Fibroblast of the aortic adventitia (primary cell): ENCODE results near the gene CREBRF. TPM values are rescaled to one million over a fixed set of nuclear protein-coding genes. Genes with fewer than 3 reads are reported as not detected.

Experiments used
- DNase-seq: peaks from one replicate; pipeline ENCODE4 v3.0.0-alpha.2; 2010; ENCODE audit warnings: low read depth
- H3K4me3 ChIP-seq: 2 replicates; pipeline ENCODE4 v1.5.1; 2011; ENCODE audit warnings: low read depth, mild to moderate bottlenecking, control low read depth, low read length, moderate library complexity
- total RNA-seq: library from RNA; depleted of rRNA; stranded (reverse); fragments of >200 nt; gene quantifications from 2 replicates; pipeline ENCODE4 v1.2.3, GENCODE V29; 2012; ENCODE audit warnings: low replicate concordance
- TF ChIP-seq, protein P1 (sequence below): IDR thresholded peaks from 2 replicates; pipeline ENCODE4 v1.5.1; 2011; ENCODE audit warnings: mild to moderate bottlenecking, low read length, control low read depth, inconsistent platforms; ENCODE audit not compliant: insufficient read depth

The CREBRF gene, protein sequence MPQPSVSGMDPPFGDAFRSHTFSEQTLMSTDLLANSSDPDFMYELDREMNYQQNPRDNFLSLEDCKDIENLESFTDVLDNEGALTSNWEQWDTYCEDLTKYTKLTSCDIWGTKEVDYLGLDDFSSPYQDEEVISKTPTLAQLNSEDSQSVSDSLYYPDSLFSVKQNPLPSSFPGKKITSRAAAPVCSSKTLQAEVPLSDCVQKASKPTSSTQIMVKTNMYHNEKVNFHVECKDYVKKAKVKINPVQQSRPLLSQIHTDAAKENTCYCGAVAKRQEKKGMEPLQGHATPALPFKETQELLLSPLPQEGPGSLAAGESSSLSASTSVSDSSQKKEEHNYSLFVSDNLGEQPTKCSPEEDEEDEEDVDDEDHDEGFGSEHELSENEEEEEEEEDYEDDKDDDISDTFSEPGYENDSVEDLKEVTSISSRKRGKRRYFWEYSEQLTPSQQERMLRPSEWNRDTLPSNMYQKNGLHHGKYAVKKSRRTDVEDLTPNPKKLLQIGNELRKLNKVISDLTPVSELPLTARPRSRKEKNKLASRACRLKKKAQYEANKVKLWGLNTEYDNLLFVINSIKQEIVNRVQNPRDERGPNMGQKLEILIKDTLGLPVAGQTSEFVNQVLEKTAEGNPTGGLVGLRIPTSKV
- total RNA-seq, result 29.7 and 33.8 TPM in 2 replicates

DNA sequence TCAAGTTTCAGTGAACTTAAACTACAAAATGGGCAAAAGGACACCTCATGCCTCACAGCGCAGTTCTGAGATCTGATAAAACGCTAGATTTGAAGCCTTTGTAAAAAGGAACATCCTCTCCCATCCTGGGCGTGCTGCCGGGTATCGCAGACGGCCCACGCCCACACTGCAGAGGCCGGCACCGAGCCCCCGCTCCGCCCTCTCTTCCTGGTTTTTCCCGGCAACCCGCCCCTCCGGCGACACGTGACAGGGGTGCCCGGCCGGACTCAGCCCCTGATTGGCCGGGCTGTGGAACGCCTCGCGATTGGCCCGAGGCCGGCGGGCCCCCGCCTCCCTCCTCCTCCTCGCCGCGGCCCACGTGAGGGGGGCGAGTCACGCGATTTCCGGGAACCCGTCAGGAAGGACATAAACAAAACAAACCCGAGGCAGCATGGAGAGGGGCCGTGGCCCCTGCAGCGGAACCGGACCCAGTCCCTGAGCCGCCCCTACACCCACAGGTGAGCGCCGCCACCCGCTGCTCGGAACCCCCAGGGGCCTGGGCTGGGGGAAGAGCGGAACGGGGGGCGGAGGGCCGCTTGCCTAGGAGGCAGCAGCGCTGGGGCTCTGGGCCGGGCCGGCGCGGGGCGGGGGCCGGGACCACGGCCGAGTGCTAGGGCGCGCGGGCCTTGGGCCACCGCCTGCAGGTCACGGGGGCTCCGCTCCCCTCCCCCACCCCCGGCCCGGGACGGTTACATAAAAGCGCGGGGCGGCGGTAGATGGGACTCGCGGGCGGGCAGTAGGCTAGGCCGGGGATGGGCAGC lies at the start of gene CREBRF:
TSS of gene CREBRF (plus strand) at position 370 of the 800 bp plus-strand sequence. CDS start 24,424 bp downstream, outside the sequence.
- TF ChIP-seq, protein P1, sequence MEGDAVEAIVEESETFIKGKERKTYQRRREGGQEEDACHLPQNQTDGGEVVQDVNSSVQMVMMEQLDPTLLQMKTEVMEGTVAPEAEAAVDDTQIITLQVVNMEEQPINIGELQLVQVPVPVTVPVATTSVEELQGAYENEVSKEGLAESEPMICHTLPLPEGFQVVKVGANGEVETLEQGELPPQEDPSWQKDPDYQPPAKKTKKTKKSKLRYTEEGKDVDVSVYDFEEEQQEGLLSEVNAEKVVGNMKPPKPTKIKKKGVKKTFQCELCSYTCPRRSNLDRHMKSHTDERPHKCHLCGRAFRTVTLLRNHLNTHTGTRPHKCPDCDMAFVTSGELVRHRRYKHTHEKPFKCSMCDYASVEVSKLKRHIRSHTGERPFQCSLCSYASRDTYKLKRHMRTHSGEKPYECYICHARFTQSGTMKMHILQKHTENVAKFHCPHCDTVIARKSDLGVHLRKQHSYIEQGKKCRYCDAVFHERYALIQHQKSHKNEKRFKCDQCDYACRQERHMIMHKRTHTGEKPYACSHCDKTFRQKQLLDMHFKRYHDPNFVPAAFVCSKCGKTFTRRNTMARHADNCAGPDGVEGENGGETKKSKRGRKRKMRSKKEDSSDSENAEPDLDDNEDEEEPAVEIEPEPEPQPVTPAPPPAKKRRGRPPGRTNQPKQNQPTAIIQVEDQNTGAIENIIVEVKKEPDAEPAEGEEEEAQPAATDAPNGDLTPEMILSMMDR, result no peak
- H3K4me3 ChIP-seq, result peak within 1 kb of the TSS; percentile 91
- peak; percentile 94 for DNase-seq

DNA sequence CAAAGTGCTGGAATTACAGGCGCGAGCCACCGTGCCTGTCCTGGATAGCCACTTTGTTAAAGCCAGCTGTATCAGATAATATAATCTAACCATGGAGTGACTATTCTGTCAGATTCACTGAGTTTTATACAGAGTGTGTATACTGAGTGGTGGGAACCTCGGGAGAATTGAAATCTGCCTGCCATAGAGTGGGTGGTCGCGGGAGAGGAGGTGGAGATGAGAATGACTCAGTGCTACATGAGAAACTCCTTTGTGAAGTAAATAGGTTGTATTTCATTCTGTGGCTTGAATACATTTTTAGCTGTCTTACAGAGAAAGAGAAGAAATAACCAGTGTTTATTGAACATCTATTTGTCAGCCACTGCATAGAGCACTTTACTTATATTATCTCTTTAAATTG lies 46.1 kb upstream of the CREBRF start:
- TF ChIP-seq, protein P1, result no peak
- peak; percentile 15 for DNase-seq
- no peak overlapping the region for H3K4me3 ChIP-seq

DNA sequence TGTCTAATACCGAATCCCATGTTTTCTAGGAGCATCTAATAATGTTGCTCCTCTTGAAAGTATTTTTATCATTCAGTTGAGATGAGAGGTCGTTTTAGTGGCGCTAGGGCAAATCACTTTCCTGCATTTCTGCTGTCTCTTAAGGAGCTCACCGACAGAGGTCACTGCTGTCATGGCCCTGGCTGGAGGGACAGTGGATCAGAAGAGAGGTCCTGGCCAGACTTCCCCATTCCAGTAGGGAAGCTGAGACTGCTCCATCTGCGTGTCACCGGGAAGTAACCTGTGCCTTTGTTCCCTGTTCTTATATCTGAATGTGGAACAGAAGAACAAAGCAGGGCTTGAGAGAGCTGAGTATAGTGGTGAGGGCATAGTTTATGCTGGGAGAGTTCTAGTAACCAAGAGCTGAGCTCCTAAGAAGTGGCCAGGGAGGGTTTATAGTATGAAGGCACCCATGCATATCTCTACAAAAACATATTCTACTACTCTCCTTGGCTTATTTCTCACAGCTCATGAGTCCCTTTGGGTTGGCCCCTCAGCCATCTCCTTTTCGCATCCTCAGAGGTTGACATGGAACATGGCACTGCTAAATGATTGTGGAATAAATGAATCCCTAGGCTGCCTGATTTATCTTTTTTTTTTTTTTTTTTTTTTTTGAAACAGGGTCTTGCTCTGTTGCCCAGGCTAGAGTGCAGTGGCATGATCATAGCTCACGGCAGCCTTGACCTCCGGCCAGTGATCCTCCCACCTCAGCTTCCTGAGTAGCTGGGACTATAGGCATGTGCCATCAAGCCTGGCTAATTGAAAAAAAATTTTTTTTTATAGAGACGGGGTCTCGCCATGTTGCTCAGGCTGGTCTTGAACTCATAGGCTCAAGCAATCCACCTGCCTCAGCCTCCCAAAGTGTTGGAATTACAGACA lies 45.3 kb upstream of the CREBRF start:
- H3K4me3 ChIP-seq, result no peak overlapping the region
- TF ChIP-seq, protein P1, result peak; percentile 19
- DNase-seq, result peak; percentile 34

DNA sequence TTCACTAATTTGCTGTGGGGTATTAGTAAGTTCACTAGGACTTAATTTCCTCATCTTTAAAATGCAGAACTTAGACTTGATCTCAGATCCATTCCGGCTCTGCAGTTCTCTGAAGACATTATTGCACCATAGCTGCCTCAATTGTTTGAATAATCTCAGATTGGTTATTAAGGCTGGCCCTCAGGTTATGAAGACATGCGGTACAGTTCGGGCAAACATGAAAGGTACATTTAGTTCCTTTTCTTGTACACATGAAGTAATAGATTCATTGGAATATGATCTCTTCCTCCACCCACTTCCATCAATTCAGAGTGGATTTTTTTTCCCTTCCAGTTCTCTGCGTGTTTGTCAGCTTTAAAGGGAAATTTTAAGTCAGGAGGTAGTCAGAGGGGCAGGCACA lies 44.6 kb upstream of the CREBRF start:
- no peak for DNase-seq
- TF ChIP-seq, protein P1, result no peak
- no peak overlapping the region for H3K4me3 ChIP-seq

DNA sequence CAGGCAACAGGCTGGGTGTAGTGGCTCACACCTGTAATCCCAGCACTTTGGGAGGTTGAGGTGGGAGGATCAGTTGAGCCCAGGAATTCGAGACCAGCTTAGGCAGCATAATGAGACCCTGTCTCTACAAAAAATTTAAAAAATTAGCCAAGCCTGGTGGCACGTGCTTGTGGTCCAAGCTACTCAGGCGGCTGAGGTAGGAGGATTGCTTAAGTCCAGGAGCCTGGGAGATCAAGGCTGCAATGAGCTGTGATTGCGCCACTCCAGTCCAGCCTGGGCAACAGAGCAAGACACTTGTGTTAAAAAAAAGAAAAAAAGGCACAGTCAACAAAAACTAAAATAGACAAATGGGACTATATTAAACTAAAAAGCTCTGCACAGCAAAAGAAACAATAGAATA lies 43.3 kb upstream of the CREBRF start:
- peak; percentile 16 for DNase-seq
- TF ChIP-seq, protein P1, result no peak
- H3K4me3 ChIP-seq, result no peak overlapping the region

DNA sequence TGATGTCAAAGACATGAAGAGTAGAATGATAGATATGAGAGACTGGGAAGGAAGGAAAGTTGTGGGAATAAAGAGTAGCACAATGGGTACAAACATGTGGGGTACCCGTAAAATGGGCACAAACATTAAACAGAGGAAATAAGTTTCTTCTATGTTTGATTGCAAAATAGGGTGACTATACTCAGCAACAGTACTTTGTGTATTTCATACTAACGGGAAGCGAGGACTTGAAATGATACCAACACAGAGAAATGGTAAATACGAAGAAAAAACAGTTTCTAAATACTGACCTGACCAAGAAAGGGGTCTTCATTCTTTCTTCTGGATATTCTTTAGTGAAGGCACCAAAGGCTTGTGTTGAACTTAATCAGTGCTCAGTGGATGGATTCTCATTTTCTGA lies 41.5 kb upstream of the CREBRF start:
- no peak overlapping the region for H3K4me3 ChIP-seq
- DNase-seq, result no peak
- TF ChIP-seq, protein P1, result no peak
